Esophagus squamous epithelium (tissue), 4 donors: Measurements from ENCODE around the gene GAL3ST2.

ENCODE experiments used
- CTCF ChIP-seq, 6 experiments: fragments of 450-650 bp in 4 of 6; fragments of 200-600 bp in 2 of 6; sonication (generic) in 2 of 6; IDR thresholded peaks; one replicate each; pipeline ENCODE4 v1.5.1; 2016 to 2019; ENCODE audit warnings: antibody characterized with exemption in 6 of 6, mild to moderate bottlenecking in 4 of 6, moderate library complexity in 4 of 6
- POLR2A ChIP-seq, 4 donors: fragments of 450-650 bp; IDR thresholded peaks; one replicate each; pipeline ENCODE4 v1.6.1; 2017; ENCODE audit warnings: antibody characterized with exemption in 4 of 4, mild to moderate bottlenecking in 4 of 4, moderate library complexity in 3 of 4

- no peak for TF ChIP-seq CTCF (IDR thresholded peaks at IDR 0.05)
- no peak for TF ChIP-seq POLR2A (IDR thresholded peaks at IDR 0.05)
These were observed 45.6 kb downstream of the GAL3ST2 start for GRCh38 chr2:241822264-241822623.
